Fibroblast of lung (primary cell): ENCODE data around the gene NPM1. TPM values are rescaled to one million over a fixed set of nuclear protein-coding genes. Genes with fewer than 3 reads are reported as not detected.
A peak's percentile ranks its signal among the peaks of the same experiment; 100 is the strongest.

Experiments
- DNase-seq, 2 donors: peaks; one replicate each; pipeline versions ENCODE4 v3.0.0 to v3.0.0-alpha.2; 2010; ENCODE audit warnings: low read depth in 2 of 2
- H2AFZ ChIP-seq: 2 replicates; pipeline ENCODE4 v1.5.1; 2012; ENCODE audit warnings: low read length, control low read depth, inconsistent platforms
- H3K27ac ChIP-seq: 2 replicates; pipeline ENCODE4 v1.5.1; 2011; ENCODE audit warnings: low read length, control low read depth; ENCODE audit not compliant: insufficient read depth
- H3K27me3 ChIP-seq: 2 replicates; pipeline ENCODE4 v1.5.1; 2011; ENCODE audit warnings: mild to moderate bottlenecking, low read length; ENCODE audit not compliant: control insufficient read depth, insufficient read depth
- H3K36me3 ChIP-seq: 2 replicates; pipeline ENCODE4 v1.5.1; 2011; ENCODE audit warnings: low read length; ENCODE audit not compliant: control insufficient read depth, insufficient read depth
- H3K4me1 ChIP-seq: 2 replicates; pipeline ENCODE4 v1.5.1; 2011; ENCODE audit warnings: low read length; ENCODE audit not compliant: control insufficient read depth, insufficient read depth; ENCODE audit errors: extremely low read depth
- H3K4me2 ChIP-seq: 2 replicates; pipeline ENCODE4 v1.5.1; 2011; ENCODE audit warnings: low read length, control low read depth; ENCODE audit not compliant: insufficient read depth; ENCODE audit errors: extremely low read depth
- H3K4me3 ChIP-seq, 4 experiments: fragments of 200-600 bp in 1 of 4; sonication (generic) in 1 of 4; replicated peaks in 1 of 4; 2 replicates each; pipeline ENCODE4 v1.5.1; 2011 to 2016; ENCODE audit warnings: low read length in 4 of 4, low read depth in 3 of 4, mild to moderate bottlenecking in 3 of 4, control low read depth in 2 of 4, inconsistent platforms in 1 of 4, mixed read lengths in 1 of 4; ENCODE audit not compliant: insufficient read depth in 1 of 4; ENCODE audit errors: control extremely low read depth in 1 of 4
- H3K79me2 ChIP-seq: 2 replicates; pipeline ENCODE4 v1.5.1; 2012; ENCODE audit warnings: mild to moderate bottlenecking, low read length, inconsistent platforms; ENCODE audit not compliant: control insufficient read depth, insufficient read depth
- H3K9ac ChIP-seq: 2 replicates; pipeline ENCODE4 v1.5.1; 2011; ENCODE audit warnings: mild to moderate bottlenecking, low read length, control low read depth; ENCODE audit not compliant: insufficient read depth
- H3K9me3 ChIP-seq: 2 replicates; pipeline ENCODE4 v1.5.1; 2012; ENCODE audit warnings: low read depth, low read length; ENCODE audit not compliant: control insufficient read depth, insufficient read depth
- H4K20me1 ChIP-seq: 2 replicates; pipeline ENCODE4 v1.5.1; 2011; ENCODE audit warnings: low read length; ENCODE audit not compliant: control insufficient read depth, insufficient read depth; ENCODE audit errors: extremely low read depth
- CTCF ChIP-seq, 2 donors: IDR thresholded peaks in 1 of 2; conservative IDR thresholded peaks in 1 of 2; 1 replicate in 1 of 2; 2 replicates in 1 of 2; pipeline ENCODE4 v1.5.1; 2011 to 2012; ENCODE audit warnings: low read length in 2 of 2, control low read depth in 1 of 2, inconsistent platforms in 1 of 2, low read depth in 1 of 2, mild to moderate bottlenecking in 1 of 2
- EZH2 ChIP-seq: IDR thresholded peaks from 2 replicates; pipeline ENCODE4 v1.5.1; 2012; ENCODE audit warnings: low read length, control low read depth, mild to moderate bottlenecking; ENCODE audit errors: missing control alignments
- polyA plus RNA-seq, 2 donors: library from polyadenylated mRNA; depleted of rRNA in 1 of 2; stranded (reverse) in 1 of 2; unstranded in 1 of 2; fragments of >200 nt; gene quantifications; 2 replicates each; pipeline ENCODE4 v1.2.1, GENCODE V29; 2011 to 2012; ENCODE audit warnings: missing spikeins in 1 of 2
- total RNA-seq: library from RNA; depleted of rRNA; stranded (reverse); fragments of >200 nt; gene quantifications from 2 replicates; pipeline ENCODE4 v1.2.1, GENCODE V29; 2014

NPM1 gene
- total and polyA plus RNA-seq, 2 donors (not counting 1 experiment from before 2014, with no cell fraction given), result 1,067 to 4,158 TPM

DNA sequence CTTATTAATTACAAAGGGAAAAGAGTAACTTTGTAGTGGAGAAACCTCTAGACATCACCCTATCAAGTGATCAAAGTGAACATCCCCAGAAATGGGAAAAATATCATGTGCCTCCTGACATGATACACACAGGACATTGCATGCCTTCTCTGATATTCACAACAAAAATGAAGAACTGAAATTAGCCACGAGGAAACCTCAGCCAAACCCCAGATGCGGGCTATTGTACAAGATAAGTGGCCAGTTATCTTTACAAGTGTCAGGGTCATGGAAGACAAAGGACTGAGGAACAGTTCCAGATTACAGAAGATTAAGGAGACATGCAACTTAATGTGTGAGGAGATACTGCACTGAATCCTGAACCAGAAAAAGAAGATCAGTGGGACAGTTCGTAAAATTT lies 23.8 kb upstream of the NPM1 start:
- no peaks in the 10 kb centered on the region for H4K20me1 ChIP-seq
- no peak overlapping the region for H2AFZ ChIP-seq
- no peaks in the 10 kb centered on the region for H3K9me3 ChIP-seq
- no peak overlapping the region for H3K9ac ChIP-seq
- no peaks in the 10 kb centered on the region for H3K4me1 ChIP-seq
- H3K27me3 ChIP-seq, result no peaks in the 10 kb centered on the region
- TF ChIP-seq CTCF (conservative IDR thresholded peaks at IDR 0.05 in 1 of 2, IDR thresholded peaks at IDR 0.05 in 1 of 2; ENCODE audit: low read depth in 1 of 2, low read length in 2 of 2) (no peak), EZH2 (no peak)
- H3K36me3 ChIP-seq, result no peaks in the 10 kb centered on the region
- no peak overlapping the region for H3K27ac ChIP-seq
- no peak overlapping the region for H3K4me2 ChIP-seq
- no peak overlapping the region for H3K4me3 ChIP-seq
- DNase-seq, result no peak
- H3K79me2 ChIP-seq, result no peaks in the 10 kb centered on the region

DNA sequence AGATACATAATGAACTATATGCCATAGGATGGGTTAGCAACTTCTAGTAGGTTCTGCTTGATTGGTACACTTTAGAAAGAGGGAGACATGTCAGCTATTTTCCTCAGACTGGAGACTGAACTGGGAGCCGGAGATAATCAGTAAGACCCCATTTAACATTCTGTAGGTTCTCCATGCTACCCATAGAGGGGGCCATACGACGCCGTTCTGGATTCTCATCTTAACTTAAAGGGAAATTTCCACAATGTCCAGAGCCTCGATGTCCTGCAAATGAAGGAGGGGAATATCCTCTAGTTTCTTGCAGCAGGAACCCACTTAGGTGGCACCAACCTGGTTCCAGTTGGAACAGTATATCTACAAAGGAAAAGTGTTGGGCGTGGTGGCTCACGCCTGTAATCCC lies 22.3 kb upstream of the NPM1 start:
- Histone ChIP-seq H3K27ac (no peak overlapping the region), H3K27me3 (no peaks in the 10 kb centered on the region), H3K4me3 (no peak overlapping the region), H3K9ac (no peak overlapping the region), H3K4me2 (no peak overlapping the region), H2AFZ (no peak overlapping the region), H3K36me3 (no peaks in the 10 kb centered on the region), H4K20me1 (no peaks in the 10 kb centered on the region), H3K4me1 (no peaks in the 10 kb centered on the region), H3K9me3 (no peaks in the 10 kb centered on the region), H3K79me2 (no peaks in the 10 kb centered on the region)
- TF ChIP-seq CTCF (conservative IDR thresholded peaks at IDR 0.05 in 1 of 2, IDR thresholded peaks at IDR 0.05 in 1 of 2; ENCODE audit: low read depth in 1 of 2, low read length in 2 of 2) (peak in 1 of 2 donors; percentile 58), EZH2 (no peak)
- DNase-seq, result peak in 1 of 2 donors; percentile 21

DNA sequence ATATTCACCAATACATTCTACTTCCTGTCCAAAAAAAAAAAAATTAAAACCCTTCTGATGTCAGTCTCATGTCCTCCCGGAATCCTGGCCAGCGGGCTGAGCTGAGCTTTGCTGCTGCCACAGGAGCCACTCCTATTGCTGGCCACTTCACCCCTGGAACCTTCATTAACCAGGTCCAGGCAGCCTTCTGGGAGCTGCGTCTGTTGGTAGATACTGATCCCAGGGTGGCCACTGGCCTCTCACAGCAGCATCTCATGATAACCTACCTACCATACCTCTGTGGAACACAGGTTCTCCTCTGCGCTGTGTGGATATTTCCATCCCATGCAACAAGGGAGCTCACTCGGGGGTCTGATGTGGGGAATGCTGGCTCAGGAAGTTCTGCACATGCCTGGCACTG lies 21.0 kb upstream of the NPM1 start:
- Histone ChIP-seq H4K20me1 (no peaks in the 10 kb centered on the region), H3K27me3 (no peaks in the 10 kb centered on the region), H3K4me1 (no peaks in the 10 kb centered on the region), H3K79me2 (no peaks in the 10 kb centered on the region), H3K9me3 (no peaks in the 10 kb centered on the region), H3K9ac (no peak overlapping the region), H3K4me3 (no peak overlapping the region), H2AFZ (no peak overlapping the region), H3K27ac (no peak overlapping the region), H3K4me2 (no peak overlapping the region), H3K36me3 (no peaks in the 10 kb centered on the region)
- TF ChIP-seq CTCF (conservative IDR thresholded peaks at IDR 0.05 in 1 of 2, IDR thresholded peaks at IDR 0.05 in 1 of 2; ENCODE audit: low read depth in 1 of 2, low read length in 2 of 2) (no peak), EZH2 (no peak)
- no peak for DNase-seq
